ENCODE measurements around the gene ASCC1.
"Not testable (repeated sequence)": the region's sequence is repeated elsewhere in the genome, so short reads cannot be mapped to it uniquely, and the experiment has no call there.

Gene ASCC1

DNA sequence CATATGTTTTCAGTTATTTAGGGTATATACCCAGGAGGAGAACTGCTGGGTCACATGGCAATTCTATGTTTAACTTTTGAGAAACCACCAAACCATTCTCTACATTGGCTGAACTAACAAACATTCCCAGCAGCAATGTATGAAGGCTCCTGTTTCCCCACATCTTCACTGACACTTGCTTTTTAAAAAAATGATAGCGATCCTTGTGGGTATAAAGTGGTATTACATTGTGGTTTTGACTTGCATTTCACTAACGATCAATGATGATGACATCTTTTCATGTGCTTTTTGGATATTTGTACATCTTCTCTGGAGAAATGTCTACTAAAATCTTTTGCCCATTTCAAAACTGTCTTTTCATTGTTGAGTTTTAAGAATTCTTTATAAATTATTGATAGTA is 51.5 kb downstream of the ASCC1 start:
- in situ Hi-C loops (cut with HindIII; ENCODE audit: low sequenced_read_pairs), result no loop called here
- DNase-seq (ENCODE audit: low read depth, low spot score), result no peak
- H3K4me3 ChIP-seq (ENCODE audit: low read depth, low read length), result no peak overlapping the region
- TF ChIP-seq, protein P1, sequence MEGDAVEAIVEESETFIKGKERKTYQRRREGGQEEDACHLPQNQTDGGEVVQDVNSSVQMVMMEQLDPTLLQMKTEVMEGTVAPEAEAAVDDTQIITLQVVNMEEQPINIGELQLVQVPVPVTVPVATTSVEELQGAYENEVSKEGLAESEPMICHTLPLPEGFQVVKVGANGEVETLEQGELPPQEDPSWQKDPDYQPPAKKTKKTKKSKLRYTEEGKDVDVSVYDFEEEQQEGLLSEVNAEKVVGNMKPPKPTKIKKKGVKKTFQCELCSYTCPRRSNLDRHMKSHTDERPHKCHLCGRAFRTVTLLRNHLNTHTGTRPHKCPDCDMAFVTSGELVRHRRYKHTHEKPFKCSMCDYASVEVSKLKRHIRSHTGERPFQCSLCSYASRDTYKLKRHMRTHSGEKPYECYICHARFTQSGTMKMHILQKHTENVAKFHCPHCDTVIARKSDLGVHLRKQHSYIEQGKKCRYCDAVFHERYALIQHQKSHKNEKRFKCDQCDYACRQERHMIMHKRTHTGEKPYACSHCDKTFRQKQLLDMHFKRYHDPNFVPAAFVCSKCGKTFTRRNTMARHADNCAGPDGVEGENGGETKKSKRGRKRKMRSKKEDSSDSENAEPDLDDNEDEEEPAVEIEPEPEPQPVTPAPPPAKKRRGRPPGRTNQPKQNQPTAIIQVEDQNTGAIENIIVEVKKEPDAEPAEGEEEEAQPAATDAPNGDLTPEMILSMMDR (IDR thresholded peaks at IDR 0.05; ENCODE audit: low read depth, low read length), result no peak

DNA sequence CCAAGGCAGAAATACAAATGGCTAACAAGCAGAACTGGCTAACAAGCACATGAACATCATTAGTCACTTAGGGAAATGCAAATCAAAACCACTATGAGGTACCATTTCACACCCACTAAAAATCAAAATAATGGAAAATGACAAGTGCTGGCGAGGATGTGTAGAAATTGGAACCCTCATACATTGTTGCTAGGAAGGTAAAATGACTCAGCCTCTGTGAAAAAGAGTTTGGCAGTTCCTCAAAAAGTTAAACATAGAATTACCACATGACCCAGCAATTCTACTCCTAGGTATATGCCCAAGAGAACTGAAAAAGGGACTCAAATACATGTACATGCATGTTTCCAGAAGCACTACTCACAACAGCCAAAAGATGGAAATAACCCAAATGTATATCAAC is 53.1 kb downstream of the ASCC1 start:
- in situ Hi-C loops (cut with HindIII; ENCODE audit: low sequenced_read_pairs), result no loop called here
- TF ChIP-seq, protein P1 (IDR thresholded peaks at IDR 0.05; ENCODE audit: low read depth, low read length), result no peak
- no peak overlapping the region for H3K4me3 ChIP-seq (ENCODE audit: low read depth, low read length)
- peak; percentile 69 for DNase-seq (ENCODE audit: low read depth, low spot score)

DNA sequence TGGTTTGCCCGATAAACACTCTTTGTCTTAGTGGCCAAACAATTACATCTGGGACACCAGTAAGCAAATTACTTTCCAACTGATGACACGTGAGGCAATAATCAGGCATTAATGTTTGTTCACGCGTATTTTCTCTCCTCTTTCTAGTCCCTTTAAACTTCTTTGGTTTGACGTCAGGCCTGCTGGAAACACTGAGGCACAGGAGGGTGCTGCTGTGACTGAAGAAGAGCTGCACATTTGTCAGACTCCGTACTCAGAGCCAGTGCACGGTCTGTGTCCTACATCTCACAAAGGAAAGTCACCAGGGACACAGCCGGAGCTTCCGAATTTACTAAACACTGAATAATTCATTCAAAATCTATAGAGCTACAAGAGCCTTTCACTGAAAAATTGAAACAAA is 57.9 kb downstream of the ASCC1 start:
- no peak overlapping the region for H3K4me3 ChIP-seq (ENCODE audit: low read depth, low read length)
- in situ Hi-C loops (cut with HindIII; ENCODE audit: low sequenced_read_pairs), result no loop called here
- TF ChIP-seq, protein P1 (IDR thresholded peaks at IDR 0.05; ENCODE audit: low read depth, low read length), result no peak
- DNase-seq (ENCODE audit: low read depth, low spot score), result no peak

DNA sequence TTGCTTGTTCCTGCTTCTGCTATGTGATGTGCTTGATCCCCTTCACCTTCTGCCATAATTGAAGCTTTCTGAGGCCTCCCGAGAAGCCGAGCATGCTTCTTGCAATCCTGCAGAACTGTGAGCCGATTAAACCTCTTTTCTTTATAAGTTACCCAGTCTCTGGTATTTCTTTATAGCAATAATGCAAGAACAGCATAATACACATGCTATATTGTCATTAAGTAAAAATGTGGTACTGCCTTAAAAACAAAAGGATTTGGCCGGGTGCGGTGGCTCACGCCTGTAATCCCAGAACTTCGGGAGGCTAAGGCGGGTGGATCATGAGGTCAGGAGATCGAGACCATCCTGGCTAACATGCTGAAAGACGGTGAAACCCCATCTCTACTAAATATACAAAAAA is 59.9 kb downstream of the ASCC1 start:
- DNase-seq (ENCODE audit: low read depth, low spot score), result no peak
- in situ Hi-C loops (cut with HindIII; ENCODE audit: low sequenced_read_pairs), result no loop called here

DNA sequence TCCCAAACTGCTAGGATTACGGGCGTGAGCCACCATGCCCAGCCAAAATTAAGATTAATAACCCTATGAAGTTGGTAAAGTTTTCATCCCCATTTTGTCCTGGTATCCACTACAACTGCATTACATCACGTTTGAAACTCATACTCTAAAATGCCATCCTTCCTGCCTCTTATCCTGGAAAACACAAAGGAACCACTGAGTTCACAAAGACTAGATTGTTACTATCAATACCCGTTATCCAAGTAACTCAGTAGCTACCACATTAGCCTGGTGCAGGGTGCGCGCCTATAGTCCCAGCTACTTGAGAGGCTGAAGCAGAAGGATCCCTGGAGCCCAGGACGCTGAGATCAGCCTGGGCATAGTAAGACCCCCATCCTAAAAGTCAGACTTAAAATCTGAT is 63.8 kb downstream of the ASCC1 start:
- in situ Hi-C loops (cut with HindIII; ENCODE audit: low sequenced_read_pairs), result no loop called here
- no peak overlapping the region for H3K4me3 ChIP-seq (ENCODE audit: low read depth, low read length)
- DNase-seq (ENCODE audit: low read depth, low spot score), result no peak
- TF ChIP-seq, protein P1 (IDR thresholded peaks at IDR 0.05; ENCODE audit: low read depth, low read length), result no peak

More for the DNA sequence above, 59.9 kb downstream of the ASCC1 start:
- H3K4me3 ChIP-seq (ENCODE audit: low read depth, low read length), result no peak overlapping the region
- TF ChIP-seq, protein P1 (IDR thresholded peaks at IDR 0.05; ENCODE audit: low read depth, low read length), result no peak

DNA sequence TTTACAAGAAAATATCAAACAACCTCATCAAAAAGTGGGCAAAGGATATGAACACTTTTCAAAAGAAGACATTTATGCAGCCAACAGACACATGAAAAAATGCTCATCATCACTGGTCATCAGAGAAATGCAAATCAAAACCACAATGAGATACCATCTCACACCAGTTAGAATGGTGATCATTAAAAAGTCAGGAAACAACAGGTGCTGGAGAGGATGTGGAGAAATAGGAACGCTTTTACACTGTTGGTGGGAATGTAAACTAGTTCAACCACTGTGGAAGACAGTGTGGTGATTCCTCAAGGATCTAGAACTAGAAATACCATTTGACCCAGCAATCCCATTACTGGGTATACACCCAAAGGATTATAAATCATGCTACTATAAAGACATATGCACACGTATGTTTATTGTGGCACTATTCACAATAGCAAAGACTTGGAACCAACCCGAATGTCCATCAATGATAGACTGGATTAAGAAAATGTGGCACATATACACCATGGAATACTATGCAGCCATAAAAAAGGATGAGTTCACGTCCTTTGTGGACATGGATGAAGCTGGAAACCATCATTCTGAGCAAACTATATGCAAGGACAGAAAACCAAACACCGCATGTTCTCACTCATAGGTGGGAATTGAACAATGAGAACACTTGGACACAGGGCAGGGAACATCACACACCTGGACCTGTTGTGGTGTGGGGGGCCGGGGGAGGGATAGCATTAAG is 65.2 kb downstream of the ASCC1 start:
- H3K4me3 ChIP-seq (ENCODE audit: low read depth, low read length); DNase-seq (ENCODE audit: low read depth, low spot score); in situ Hi-C loops (cut with HindIII; ENCODE audit: low sequenced_read_pairs): not testable (repeated sequence)

DNA sequence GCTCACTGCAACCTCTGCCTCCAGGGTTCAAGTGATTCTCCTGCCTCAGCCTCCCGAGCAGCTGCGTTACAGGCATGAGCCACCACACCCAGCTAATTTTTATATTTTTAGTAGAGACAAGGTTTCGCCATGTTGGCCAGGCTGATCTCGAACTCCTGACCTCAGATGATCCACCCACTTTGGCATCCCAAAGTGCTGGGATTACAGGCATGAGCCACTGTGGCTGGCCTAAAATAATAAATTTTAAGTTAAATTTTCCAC is 68.8 kb downstream of the ASCC1 start:
- H3K4me3 ChIP-seq (ENCODE audit: low read depth, low read length); in situ Hi-C loops (cut with HindIII; ENCODE audit: low sequenced_read_pairs): not testable (repeated sequence)

More for the DNA sequence above, 68.8 kb downstream of the ASCC1 start:
- not testable (repeated sequence) for DNase-seq (ENCODE audit: low read depth, low spot score)

Measured in astrocyte of the spinal cord (primary cell).